ENCODE data around the gene LMO4.

Gene LMO4

DNA sequence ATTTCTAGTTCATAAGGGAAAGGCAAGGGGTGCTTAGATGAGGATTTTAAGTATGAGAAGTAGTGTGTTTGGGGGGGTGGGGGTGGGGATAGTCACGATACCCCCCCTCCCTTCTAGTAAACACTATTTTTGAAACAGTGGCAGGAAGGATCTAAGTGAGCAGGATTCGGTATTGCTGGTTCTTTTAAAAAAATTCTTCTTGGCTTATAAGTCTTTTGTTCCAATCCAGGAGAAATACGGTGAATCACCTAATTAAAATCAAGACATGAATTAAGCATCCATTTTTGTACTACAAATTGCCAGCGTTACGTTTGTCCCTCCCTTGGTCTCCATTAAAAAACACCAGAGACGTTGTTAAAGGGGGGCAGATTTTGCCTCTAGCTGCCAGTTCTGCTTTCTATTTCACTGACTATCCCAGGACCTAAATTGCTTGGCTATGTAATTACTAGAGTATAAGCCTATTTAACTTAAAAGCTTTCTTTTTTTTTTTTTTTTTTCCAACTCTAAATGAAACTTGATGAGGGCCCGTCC, 911 bp downstream of the LMO4 start:
- H2BK5ac ChIP-seq (ENCODE audit: low read length): no peak overlapping the region
- H3K9ac ChIP-seq (ENCODE audit: low read length): peak overlapping the region; percentile 72
- no peaks in the 10 kb centered on the region for H3K36me3 ChIP-seq (ENCODE audit: control insufficient read depth, insufficient read depth, low read length)
- peak overlapping the region; percentile 84 for H3K18ac ChIP-seq (ENCODE audit: low read length)
- no peak overlapping the region for H2BK120ac ChIP-seq (ENCODE audit: low read depth, low read length)
- H3K23ac ChIP-seq (ENCODE audit: low read length): no peak overlapping the region
- H3K56ac ChIP-seq (ENCODE audit: low read length): peak overlapping the region; percentile 81
- H3K4me2 ChIP-seq (ENCODE audit: low read length): peak overlapping the region; percentile 28
- no peak overlapping the region for H2AK5ac ChIP-seq (ENCODE audit: low read length)
- peak overlapping the region; percentile 97 for H3K27ac ChIP-seq (ENCODE audit: low read depth, low read length)
- no CpG with 5 or more reads among the region's 7 CpGs for WGBS (ENCODE audit: extremely low coverage, insufficient coverage, low lambda C conversion rate)
- H3K79me2 ChIP-seq (ENCODE audit: control insufficient read depth, insufficient read depth, low read length): peaks cover 19% of the 10 kb centered on the region
- peak overlapping the region; percentile 97 for H4K8ac ChIP-seq (ENCODE audit: low read depth, low read length)
- peak overlapping the region; percentile 70 for H3K4me3 ChIP-seq (ENCODE audit: low read length)
- peaks cover 2% of the 10 kb centered on the region for H3K79me1 ChIP-seq (ENCODE audit: low read length)
- peak overlapping the region; percentile 83 for H3K4ac ChIP-seq (ENCODE audit: low read depth, low read length)
- H2BK15ac ChIP-seq (replicated peaks; ENCODE audit: low read depth): no peak overlapping the region
- no peak overlapping the region for H4K5ac ChIP-seq (ENCODE audit: low read length)
- H3K27me3 ChIP-seq (ENCODE audit: insufficient read depth, low read length, poor library complexity): no peaks in the 10 kb centered on the region
- H3K4me1 ChIP-seq (ENCODE audit: control insufficient read depth, low read depth, low read length): peaks cover 10% of the 10 kb centered on the region
- peak; percentile 28 for DNase-seq

DNA sequence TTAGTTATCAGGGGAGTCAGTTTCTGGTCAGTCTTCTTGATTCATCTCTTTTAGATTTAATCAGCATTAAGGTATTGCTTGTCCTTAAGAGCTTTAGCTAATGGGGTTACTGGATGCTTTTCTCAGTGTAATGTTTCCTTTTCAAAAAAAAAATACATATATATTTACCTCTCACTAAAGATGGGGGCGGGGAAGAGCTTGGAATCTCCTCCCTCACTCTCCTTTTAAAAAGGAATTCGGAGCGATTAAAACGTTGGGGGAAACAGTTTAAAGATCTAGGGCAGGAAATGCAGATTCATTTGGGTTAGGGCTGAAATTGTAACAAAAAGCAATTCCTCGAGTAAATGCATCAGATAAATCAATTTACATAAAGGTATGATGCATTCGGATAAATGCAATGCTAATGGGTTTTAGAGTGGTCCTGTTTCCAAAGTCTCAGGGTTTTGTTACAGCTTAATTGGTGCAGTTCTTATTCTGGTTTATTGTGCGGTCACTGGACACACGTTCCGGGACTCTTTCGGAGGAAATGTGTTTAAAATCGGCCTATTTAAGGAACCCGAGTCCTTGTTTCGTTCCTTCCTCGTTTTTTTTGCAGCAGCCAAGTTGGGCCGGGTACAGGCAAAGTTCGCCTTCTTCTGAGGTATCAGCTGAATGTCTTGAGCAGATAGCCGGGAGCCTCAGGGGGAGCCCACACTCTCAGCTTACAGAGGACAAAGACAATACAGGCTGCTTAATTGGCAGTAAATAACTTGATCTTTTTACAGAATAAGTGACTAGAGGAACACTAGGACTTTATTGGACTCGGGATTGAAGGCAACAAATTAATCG, 1.6 kb downstream of the LMO4 start:
- Histone ChIP-seq H4K5ac (ENCODE audit: low read length) (no peak overlapping the region), H3K4ac (ENCODE audit: low read depth, low read length) (no peak overlapping the region), H4K8ac (ENCODE audit: low read depth, low read length) (no peak overlapping the region), H3K23ac (ENCODE audit: low read length) (no peak overlapping the region), H3K9ac (ENCODE audit: low read length) (peak overlapping the region; percentile 72), H3K18ac (ENCODE audit: low read length) (peak overlapping the region; percentile 82), H3K4me3 (ENCODE audit: low read length) (peak overlapping the region; percentile 70), H2BK120ac (ENCODE audit: low read depth, low read length) (no peak overlapping the region), H2BK15ac (replicated peaks; ENCODE audit: low read depth) (no peak overlapping the region), H3K36me3 (ENCODE audit: control insufficient read depth, insufficient read depth, low read length) (no peaks in the 10 kb centered on the region), H2AK5ac (ENCODE audit: low read length) (no peak overlapping the region), H3K79me2 (ENCODE audit: control insufficient read depth, insufficient read depth, low read length) (peaks cover 19% of the 10 kb centered on the region), H2BK5ac (ENCODE audit: low read length) (peak overlapping the region; percentile 84), H3K27ac (ENCODE audit: low read depth, low read length) (peak overlapping the region; percentile 91), H3K27me3 (ENCODE audit: insufficient read depth, low read length, poor library complexity) (no peaks in the 10 kb centered on the region), H3K4me1 (ENCODE audit: control insufficient read depth, low read depth, low read length) (peaks cover 10% of the 10 kb centered on the region), H3K56ac (ENCODE audit: low read length) (peak overlapping the region; percentile 86), H3K79me1 (ENCODE audit: low read length) (peaks cover 2% of the 10 kb centered on the region), H3K4me2 (ENCODE audit: low read length) (peak overlapping the region; percentile 66)
- no CpG with 5 or more reads among the region's 19 CpGs for WGBS (ENCODE audit: extremely low coverage, insufficient coverage, low lambda C conversion rate)
- peak; percentile 88 for DNase-seq

DNA sequence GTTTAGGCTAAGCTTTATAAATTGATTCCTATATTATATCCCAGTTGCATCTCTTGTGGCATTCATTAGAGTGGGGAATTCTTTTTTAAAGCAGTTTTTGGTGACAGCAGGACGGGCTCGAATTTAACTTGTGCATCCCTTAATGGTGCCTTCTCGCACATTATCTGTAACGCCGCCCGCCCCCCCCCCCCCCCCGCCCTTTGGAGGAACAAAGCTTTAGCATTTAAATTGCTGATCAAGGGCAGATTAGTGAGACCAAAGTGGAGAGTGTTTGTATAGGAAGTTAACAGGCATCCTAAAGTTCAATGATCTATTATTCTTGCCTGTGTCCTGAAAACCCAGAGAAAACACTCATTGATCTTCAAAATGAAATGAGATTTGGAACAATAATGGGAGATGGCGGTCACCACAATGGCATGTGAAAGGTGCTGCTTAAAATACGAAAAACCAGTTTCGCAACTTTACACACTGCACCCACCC, 2.2 kb downstream of the LMO4 start:
- H3K4me2 ChIP-seq (ENCODE audit: low read length): peak overlapping the region; percentile 66
- peak overlapping the region; percentile 8 for H2BK5ac ChIP-seq (ENCODE audit: low read length)
- H3K27me3 ChIP-seq (ENCODE audit: insufficient read depth, low read length, poor library complexity): no peaks in the 10 kb centered on the region
- H4K8ac ChIP-seq (ENCODE audit: low read depth, low read length): no peak overlapping the region
- peak overlapping the region; percentile 70 for H3K4me3 ChIP-seq (ENCODE audit: low read length)
- no peak overlapping the region for H3K23ac ChIP-seq (ENCODE audit: low read length)
- peaks cover 10% of the 10 kb centered on the region for H3K4me1 ChIP-seq (ENCODE audit: control insufficient read depth, low read depth, low read length)
- peak overlapping the region; percentile 72 for H3K9ac ChIP-seq (ENCODE audit: low read length)
- peak overlapping the region; percentile 29 for H3K18ac ChIP-seq (ENCODE audit: low read length)
- no CpG with 5 or more reads among the region's 10 CpGs for WGBS (ENCODE audit: extremely low coverage, insufficient coverage, low lambda C conversion rate)
- peak overlapping the region; percentile 91 for H3K27ac ChIP-seq (ENCODE audit: low read depth, low read length)
- H2BK120ac ChIP-seq (ENCODE audit: low read depth, low read length): no peak overlapping the region
- no peak overlapping the region for H2AK5ac ChIP-seq (ENCODE audit: low read length)
- no peak for DNase-seq
- no peak overlapping the region for H3K4ac ChIP-seq (ENCODE audit: low read depth, low read length)
- H2BK15ac ChIP-seq (replicated peaks; ENCODE audit: low read depth): no peak overlapping the region
- H4K5ac ChIP-seq (ENCODE audit: low read length): no peak overlapping the region
- peaks cover 2% of the 10 kb centered on the region for H3K79me1 ChIP-seq (ENCODE audit: low read length)
- H3K36me3 ChIP-seq (ENCODE audit: control insufficient read depth, insufficient read depth, low read length): no peaks in the 10 kb centered on the region
- peaks cover 23% of the 10 kb centered on the region for H3K79me2 ChIP-seq (ENCODE audit: control insufficient read depth, insufficient read depth, low read length)
- H3K56ac ChIP-seq (ENCODE audit: low read length): peak overlapping the region; percentile 87

DNA sequence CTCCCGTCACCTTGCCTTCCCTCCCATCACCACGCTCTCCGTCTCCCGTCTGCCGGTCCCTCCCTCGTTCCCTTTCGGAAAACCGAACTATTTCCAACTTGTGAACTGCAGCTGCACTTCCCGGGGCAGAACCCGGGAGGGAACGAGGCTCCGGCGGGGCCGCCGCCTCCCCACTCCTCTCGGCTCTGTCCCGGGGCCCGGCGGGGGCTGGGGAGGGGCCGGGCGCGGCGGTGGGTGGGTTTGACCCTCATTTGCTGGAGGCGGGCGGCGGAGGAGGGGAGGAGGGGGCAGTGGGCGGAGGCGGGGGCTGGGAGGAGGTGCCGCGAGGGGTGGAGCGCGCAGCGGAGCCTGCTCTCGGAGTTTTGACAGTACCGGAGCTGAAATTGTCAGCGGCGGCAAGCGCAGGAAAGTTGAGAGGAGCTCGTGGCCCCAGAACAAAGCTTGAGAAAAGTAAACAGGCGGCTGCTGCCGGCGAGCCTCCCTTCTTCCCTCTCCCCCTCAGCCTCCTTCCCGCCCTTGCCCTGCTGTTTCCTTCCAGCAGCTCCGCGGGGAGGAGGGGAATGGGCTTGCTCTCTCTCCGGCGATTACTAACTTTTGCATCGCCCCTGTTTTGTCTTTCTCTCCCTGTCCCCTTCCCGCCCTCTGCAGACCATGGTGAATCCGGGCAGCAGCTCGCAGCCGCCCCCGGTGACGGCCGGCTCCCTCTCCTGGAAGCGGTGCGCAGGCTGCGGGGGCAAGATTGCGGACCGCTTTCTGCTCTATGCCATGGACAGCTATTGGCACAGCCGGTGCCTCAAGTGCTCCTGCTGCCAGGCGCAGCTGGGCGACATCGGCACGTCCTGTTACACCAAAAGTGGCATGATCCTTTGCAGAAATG, 2.9 kb downstream of the LMO4 start:
- Histone ChIP-seq H3K4me1 (ENCODE audit: control insufficient read depth, low read depth, low read length) (peaks cover 10% of the 10 kb centered on the region), H3K36me3 (ENCODE audit: control insufficient read depth, insufficient read depth, low read length) (no peaks in the 10 kb centered on the region), H3K18ac (ENCODE audit: low read length) (peak overlapping the region; percentile 29), H3K4me3 (ENCODE audit: low read length) (peak overlapping the region; percentile 64), H4K5ac (ENCODE audit: low read length) (no peak overlapping the region), H3K56ac (ENCODE audit: low read length) (peak overlapping the region; percentile 87), H3K23ac (ENCODE audit: low read length) (no peak overlapping the region), H2BK5ac (ENCODE audit: low read length) (peak overlapping the region; percentile 8), H3K79me2 (ENCODE audit: control insufficient read depth, insufficient read depth, low read length) (peaks cover 30% of the 10 kb centered on the region), H4K8ac (ENCODE audit: low read depth, low read length) (no peak overlapping the region), H3K4ac (ENCODE audit: low read depth, low read length) (no peak overlapping the region), H3K9ac (ENCODE audit: low read length) (peak overlapping the region; percentile 76), H2BK15ac (replicated peaks; ENCODE audit: low read depth) (no peak overlapping the region), H3K4me2 (ENCODE audit: low read length) (peak overlapping the region; percentile 88), H3K79me1 (ENCODE audit: low read length) (peaks cover 6% of the 10 kb centered on the region), H3K27ac (ENCODE audit: low read depth, low read length) (peak overlapping the region; percentile 85), H2BK120ac (ENCODE audit: low read depth, low read length) (no peak overlapping the region), H2AK5ac (ENCODE audit: low read length) (no peak overlapping the region), H3K27me3 (ENCODE audit: insufficient read depth, low read length, poor library complexity) (no peaks in the 10 kb centered on the region)
- peak; percentile 96 for DNase-seq
- no CpG with 5 or more reads among the region's 65 CpGs for WGBS (ENCODE audit: extremely low coverage, insufficient coverage, low lambda C conversion rate)

- Histone ChIP-seq H3K4me1 (ENCODE audit: control insufficient read depth, low read depth, low read length) (peaks cover 10% of the 10 kb centered on the region), H3K79me2 (ENCODE audit: control insufficient read depth, insufficient read depth, low read length) (peaks cover 43% of the 10 kb centered on the region), H3K27me3 (ENCODE audit: insufficient read depth, low read length, poor library complexity) (no peaks in the 10 kb centered on the region), H3K56ac (ENCODE audit: low read length) (peak overlapping the region; percentile 84), H3K4me2 (ENCODE audit: low read length) (peak overlapping the region; percentile 47), H2AK5ac (ENCODE audit: low read length) (no peak overlapping the region), H4K5ac (ENCODE audit: low read length) (no peak overlapping the region), H3K36me3 (ENCODE audit: control insufficient read depth, insufficient read depth, low read length) (no peaks in the 10 kb centered on the region), H4K8ac (ENCODE audit: low read depth, low read length) (no peak overlapping the region), H2BK120ac (ENCODE audit: low read depth, low read length) (no peak overlapping the region), H3K4me3 (ENCODE audit: low read length) (no peak overlapping the region), H3K9ac (ENCODE audit: low read length) (peak overlapping the region; percentile 64), H3K27ac (ENCODE audit: low read depth, low read length) (peak overlapping the region; percentile 55), H3K23ac (ENCODE audit: low read length) (no peak overlapping the region), H2BK5ac (ENCODE audit: low read length) (no peak overlapping the region), H3K79me1 (ENCODE audit: low read length) (peaks cover 8% of the 10 kb centered on the region), H2BK15ac (replicated peaks; ENCODE audit: low read depth) (peak overlapping the region; percentile 9), H3K4ac (ENCODE audit: low read depth, low read length) (peak overlapping the region; percentile 65), H3K18ac (ENCODE audit: low read length) (no peak overlapping the region)
- WGBS (ENCODE audit: extremely low coverage, insufficient coverage, low lambda C conversion rate): no CpG with 5 or more reads among the region's 10 CpGs
- no peak for DNase-seq
These were observed 5.1 kb downstream of the LMO4 start for GRCh38 chr1:87333692-87334347.
